GM19240 (cell line): ENCODE measurements around the gene SYNGR3.

Experiments used
- DNase-seq: peaks from one replicate; pipeline ENCODE4 v3.0.0; 2011; ENCODE audit warnings: low spot score; ENCODE audit not compliant: insufficient read length

SYNGR3 gene

GRCh38 chr16:1976951-1977874 lies 12.6 kb upstream of the SYNGR3 start:
- DNase-seq = no peak

- no peak for DNase-seq
Observed at GRCh38 chr16:1977875-1978268, 11.9 kb upstream of the SYNGR3 start.

- DNase-seq = no peak
Observed at GRCh38 chr16:1978476-1979120, 11.2 kb upstream of the SYNGR3 start.

- DNase-seq = no peak
Observed at GRCh38 chr16:1979271-1980029, 10.3 kb upstream of the SYNGR3 start.

- no peak for DNase-seq
Observed at GRCh38 chr16:1980030-1980769, 9.6 kb upstream of the SYNGR3 start.

- DNase-seq = no peak
Observed at GRCh38 chr16:1980770-1981087, 9.0 kb upstream of the SYNGR3 start.

- no peak for DNase-seq
Observed at GRCh38 chr16:1981398-1981836, 8.4 kb upstream of the SYNGR3 start, which contains the start of gene NOXO1. TSS of gene NOXO1 (minus strand) at chr16:1981469. CDS start at chr16:1981179, 290 bp downstream.

GRCh38 chr16:1982013-1982433 lies 7.7 kb upstream of the SYNGR3 start:
- DNase-seq = no peak

GRCh38 chr16:1982991-1983543 lies 6.7 kb upstream of the SYNGR3 start:
- DNase-seq = no peak

- DNase-seq = peak; percentile 98
Observed at GRCh38 chr16:1983544-1984346, 6.0 kb upstream of the SYNGR3 start, which contains the start of gene GFER. TSS of gene GFER (plus strand) at chr16:1984193. CDS start at chr16:1984219, 26 bp downstream.

GRCh38 chr16:1984347-1985225 lies 5.2 kb upstream of the SYNGR3 start:
- DNase-seq = no peak

GRCh38 chr16:1985466-1986150 lies 4.2 kb upstream of the SYNGR3 start:
- no peak for DNase-seq

- DNase-seq = no peak
Observed at GRCh38 chr16:1987198-1987597, 2.6 kb upstream of the SYNGR3 start.

GRCh38 chr16:1990101-1990350 lies 256 bp downstream of the SYNGR3 start:
- DNase-seq = no peak

GRCh38 chr16:1990351-1991134 lies 773 bp downstream of the SYNGR3 start:
- DNase-seq = no peak

GRCh38 chr16:1991135-1991551 lies 1.4 kb downstream of the SYNGR3 start:
- DNase-seq = peak; percentile 71

GRCh38 chr16:1991588-1991947 lies 1.8 kb downstream of the SYNGR3 start:
- DNase-seq = no peak
